Testis (tissue), 2 donors: ENCODE measurements around the gene SLIT3.

Experiments
- CTCF ChIP-seq, 3 experiments: fragments of 450-650 bp in 2 of 3; fragments of 200-600 bp in 1 of 3; sonication (generic) in 1 of 3; IDR thresholded peaks; one replicate each; pipeline ENCODE4 v1.5.1; 2016 to 2019; ENCODE audit warnings: antibody characterized with exemption in 3 of 3, mild to moderate bottlenecking in 2 of 3, moderate library complexity in 1 of 3
- POLR2A ChIP-seq: fragments of 450-650 bp; IDR thresholded peaks from one replicate; pipeline ENCODE4 v1.6.1; 2017; ENCODE audit warnings: antibody characterized with exemption, mild to moderate bottlenecking, moderate library complexity

DNA sequence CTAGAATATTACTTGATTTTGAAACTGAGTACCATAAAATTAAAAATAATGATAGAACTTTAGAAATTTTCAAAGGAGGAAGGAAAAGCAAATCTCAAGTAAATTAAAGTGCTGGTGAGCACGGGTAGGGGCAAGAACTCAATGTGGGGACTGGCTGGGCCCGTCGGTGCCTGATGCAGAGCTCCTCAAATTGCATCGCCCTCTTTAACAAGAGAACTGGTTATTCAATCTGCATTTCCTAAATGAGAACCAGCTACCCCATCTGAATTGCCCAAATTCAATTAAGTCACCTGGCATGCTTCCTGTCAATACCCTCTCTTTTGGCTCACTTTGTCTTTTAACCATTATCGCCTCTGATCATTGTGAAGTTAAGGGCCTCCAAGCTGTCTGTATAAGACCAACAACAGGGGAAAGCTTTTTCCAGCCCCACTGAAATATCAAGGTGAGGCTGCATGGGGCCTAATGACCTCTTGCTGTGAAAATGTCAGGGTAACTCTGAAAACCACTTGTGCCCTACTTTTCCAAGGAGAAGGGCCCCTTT lies 316.7 kb downstream of the SLIT3 start:
- TF ChIP-seq CTCF (IDR thresholded peaks at IDR 0.05) (no peak), POLR2A (no peak)
